ENCODE data around the gene SNX10.
A peak's percentile ranks its signal among the peaks of the same experiment; 100 is the strongest.
"Not testable (repeated sequence)": the region's sequence is repeated elsewhere in the genome, so short reads cannot be mapped to it uniquely, and the experiment has no call there.

The SNX10 gene, protein sequence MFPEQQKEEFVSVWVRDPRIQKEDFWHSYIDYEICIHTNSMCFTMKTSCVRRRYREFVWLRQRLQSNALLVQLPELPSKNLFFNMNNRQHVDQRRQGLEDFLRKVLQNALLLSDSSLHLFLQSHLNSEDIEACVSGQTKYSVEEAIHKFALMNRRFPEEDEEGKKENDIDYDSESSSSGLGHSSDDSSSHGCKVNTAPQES
- total RNA-seq = 7.5 to 19.9 reads per million in 2 donors

DNA sequence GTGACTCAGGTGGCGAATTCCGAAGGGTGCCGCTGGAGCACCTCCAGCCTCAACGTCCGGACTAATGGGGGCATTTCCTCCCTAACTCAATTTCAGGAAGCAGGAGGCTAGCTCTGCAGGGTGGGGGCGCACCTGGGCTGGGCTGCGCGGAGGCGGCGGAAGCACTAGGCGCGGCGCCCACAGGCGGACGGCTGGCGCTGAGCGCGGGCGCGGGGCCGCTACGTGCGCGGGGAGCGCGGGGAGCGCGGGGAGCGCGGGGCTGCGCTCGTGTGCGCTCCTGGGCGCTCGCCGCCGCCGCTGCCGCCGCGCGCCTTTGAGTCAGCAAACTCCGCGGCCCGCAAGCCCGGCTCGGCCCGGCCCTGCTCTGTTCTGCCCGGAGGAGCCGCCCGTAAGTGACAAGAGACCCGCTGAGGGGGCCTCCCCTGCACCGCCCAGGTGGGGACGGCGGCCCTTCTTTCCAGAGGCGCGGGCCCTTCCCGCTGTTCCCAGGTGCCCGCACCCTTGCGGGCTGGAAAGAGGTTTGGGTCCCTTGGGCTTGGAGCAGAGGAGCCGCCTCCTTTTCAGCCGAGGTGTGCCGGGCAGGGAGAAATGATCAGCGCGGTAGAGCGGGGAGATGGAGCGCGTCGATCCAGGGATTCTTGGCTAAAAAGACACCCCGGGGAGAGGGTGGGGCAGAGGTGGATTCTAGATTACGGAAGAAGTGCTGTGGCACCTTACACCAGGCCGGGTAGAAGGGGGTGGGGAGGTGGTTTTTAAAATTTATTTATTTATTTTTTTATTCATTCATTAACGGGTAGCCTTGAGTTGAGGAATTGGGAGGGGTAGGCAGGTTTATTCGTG is at the start of gene SNX10:
Gene SNX10, plus strand, starts transcription at position 164 of the 840 bp plus-strand sequence. CDS start 54,581 bp downstream, outside the sequence.
- peak; percentile 30 to 91 (median 54) for DNase-seq

DNA sequence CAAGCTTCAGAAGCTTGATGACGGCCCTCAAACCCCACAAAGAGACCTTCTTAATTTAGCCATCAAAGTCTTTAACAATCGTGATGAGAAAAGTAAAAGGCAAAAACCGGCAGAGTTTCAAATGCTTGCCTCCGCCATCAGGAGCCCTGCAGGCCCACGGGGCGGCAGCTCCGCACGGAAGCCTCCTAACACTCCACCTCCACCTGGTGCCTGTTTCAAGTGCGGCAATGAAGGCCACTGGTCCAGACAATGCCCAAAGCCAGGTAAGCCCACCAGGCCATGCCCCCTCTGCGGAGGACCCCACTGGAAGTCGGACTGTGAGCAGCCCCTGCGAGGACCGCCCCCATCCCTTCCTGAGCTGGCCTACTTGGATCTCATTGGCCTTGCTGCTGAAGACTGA is 46.5 kb upstream of the SNX10 start:
- DNase-seq = no peak

DNA sequence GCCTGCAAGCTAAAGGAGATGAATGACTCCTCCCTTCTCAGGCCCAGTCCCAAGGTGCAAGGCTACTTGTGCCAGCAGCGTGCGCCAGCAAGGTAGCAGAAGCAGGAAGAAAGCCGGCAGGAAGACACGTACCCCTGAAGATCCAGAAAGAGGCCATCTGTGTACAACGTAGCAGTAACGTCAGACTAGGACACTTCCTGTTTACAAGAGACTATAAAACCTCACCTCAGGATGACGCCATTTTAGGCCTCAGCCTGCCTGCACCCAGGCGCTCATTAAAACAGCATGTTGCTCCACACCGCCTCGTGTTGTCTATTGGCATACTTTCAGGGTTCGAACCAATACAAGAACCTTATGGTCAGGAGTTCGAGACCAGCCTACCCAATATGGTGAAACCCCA is 41.4 kb upstream of the SNX10 start:
- peak in 1 of 5 experiments; percentile 29 for DNase-seq

DNA sequence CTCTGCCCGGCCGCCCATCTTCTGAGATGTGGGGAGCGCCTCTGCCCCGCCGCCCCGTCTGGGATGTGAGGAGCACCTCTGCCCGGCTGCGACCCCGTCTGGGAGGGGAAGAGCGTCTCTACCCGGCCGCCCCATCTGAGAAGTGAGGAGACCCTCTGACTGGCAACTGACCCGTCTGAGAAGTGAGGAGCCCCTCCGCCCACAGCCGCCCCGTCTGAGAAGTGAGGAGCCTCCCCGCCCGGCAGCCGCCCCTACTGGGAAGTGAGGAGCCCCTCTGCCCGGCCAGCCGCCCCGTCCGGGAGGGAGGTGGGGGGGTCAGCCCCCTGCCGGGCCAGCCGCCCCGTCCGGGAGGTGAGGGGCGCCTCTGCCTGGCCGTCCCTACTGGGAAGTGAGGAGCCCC is 29.8 kb upstream of the SNX10 start:
- DNase-seq = not testable (repeated sequence)

DNA sequence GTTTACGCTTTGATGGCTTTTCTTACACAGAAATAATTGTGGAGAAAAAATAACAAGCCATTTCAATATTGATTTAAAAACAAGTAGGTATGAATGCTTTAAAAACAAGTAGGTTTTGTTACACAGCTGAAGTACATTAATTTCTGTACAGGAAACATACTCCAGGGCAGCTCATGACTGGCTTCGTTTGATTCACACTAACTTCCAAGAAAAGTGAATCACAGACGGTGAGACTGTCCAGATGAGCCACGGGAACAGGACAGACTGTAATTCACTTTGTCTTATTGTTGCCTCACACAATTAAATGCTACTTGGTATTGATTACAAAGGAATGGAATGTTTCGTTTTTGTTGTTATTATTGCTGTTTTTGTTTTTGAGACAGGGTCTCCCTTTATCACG is 26.6 kb upstream of the SNX10 start:
- DNase-seq = no peak

DNA sequence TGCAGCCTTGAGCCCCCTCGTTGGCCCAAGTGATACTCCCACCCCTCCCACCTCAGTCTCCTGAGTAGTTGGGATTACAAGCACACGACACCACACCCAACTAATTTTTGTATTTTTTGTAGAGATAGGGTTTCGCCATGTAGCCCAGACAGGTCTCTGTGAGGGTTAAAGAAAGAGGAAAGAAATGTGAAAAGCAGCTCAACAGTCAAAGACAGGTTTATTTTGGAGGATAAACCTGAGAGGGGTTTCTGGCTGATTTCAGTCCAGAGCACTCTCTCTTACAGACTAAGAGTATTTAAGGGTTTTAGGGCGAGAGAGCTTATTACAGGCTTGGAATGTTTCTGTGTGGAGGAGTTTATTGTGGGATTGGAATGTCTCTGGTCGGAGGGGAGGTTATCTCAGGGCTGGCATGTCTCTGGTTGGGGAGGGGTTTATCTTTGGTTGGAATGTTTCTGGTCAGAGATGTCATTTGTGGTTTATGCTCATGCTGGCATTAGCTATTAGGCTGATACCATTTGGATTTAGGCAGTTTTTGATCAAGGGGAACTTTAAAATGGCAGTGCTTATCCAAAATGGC is 26.1 kb upstream of the SNX10 start:
- no peak for DNase-seq

DNA sequence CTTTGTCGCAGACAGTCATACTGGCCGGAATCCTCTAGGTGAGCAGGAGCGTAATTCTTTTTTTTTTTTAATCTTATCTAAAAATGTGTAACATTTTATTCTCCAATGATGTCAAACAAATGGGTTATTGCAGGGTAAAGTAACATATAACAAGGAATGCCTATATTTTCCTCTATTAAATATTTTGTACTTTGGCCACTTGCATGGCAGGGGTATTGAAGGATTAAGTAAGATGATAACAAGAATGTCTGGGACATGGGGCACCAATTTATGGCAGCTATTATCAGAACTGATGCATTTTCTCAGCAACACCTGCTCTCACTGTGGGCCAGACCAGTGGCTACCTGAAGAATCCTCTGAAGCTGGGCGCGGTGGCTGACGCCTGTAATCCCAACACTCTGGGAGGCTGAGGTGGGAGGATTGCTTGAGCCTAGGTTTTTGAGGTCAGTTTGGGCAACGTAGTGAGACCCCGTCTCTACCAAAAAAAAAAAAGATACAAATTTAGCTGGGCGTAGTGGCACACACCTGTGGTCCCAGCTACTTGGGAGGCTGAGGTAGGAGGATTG is 24.0 kb upstream of the SNX10 start:
- DNase-seq = no peak

DNA sequence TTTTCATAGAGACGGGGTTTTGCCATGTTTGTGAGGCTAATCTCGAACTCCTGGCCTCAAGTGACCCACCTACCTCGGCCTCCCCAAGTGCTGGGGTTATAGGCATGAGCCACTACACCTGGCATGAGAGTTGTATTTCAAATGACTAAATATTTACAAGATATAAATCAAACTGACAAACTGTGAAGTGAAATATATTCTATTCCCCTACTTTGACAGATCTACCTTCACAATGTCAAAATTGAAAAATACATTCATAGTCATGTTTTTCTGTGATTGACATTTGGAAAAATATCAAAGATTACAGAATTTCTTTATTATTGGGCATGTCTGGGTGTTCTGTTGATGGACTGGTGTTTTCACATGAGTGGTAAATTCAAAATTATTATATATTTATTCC is 16.4 kb upstream of the SNX10 start:
- no peak for DNase-seq

DNA sequence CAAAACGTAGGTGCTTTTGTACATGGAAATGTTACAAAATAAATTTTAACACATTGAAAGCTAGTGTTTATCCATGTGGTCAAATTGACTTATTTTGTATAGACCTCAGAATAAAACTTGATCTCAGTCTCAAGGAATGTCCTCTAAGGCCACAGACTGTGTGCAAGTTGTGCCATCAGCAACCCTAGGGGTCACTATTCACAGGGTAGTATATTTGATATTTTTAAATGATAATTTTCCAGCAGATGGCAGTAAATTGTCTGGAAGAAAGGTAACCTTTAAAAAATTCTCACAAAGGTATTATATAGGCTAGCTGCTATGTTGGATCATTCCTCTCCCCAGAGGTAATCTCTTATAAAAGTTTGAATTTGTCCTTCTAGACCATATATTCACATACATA is 12.9 kb upstream of the SNX10 start:
- peak in 2 of 5 experiments; percentile 18 to 20 for DNase-seq

DNA sequence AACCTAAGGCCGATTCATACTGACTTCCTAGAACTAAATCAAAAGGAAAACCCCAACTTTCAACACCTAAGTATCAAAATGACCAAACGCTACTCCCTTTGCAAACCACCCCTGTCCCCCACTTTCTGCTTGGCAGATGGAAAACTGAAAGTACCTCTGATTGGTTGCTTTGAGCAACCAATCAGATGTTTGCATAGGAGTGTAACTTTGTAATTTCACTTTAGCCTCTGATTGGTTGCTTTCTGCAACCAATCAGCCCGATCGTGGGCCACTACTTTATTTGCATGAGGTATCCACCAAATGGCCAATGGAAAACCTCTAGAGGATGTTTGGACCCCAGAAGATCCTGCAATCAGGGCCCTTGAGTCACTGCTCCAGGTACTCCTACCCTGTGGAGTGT is 12.3 kb upstream of the SNX10 start:
- DNase-seq = peak in 2 of 5 experiments; percentile 35 to 94

DNA sequence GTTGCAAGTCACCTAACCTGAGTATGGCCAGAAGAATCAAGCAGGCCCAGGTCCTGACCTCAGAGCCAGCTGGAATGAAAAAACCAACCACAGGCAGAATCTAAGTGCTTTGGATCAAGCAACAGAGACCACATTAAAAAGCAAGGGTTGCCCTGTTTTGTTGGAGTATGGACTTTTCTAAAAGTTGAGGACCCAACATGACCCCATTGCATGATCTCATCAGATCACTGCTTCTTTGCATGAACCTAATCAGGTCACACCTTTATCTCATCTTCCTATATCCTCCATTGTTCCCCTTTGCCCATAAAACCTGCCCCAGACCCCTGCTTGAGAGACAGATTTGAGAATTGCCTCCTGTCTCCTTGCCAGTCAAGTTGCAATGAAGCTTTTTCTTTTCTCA is 11.6 kb upstream of the SNX10 start:
- DNase-seq = no peak

DNA sequence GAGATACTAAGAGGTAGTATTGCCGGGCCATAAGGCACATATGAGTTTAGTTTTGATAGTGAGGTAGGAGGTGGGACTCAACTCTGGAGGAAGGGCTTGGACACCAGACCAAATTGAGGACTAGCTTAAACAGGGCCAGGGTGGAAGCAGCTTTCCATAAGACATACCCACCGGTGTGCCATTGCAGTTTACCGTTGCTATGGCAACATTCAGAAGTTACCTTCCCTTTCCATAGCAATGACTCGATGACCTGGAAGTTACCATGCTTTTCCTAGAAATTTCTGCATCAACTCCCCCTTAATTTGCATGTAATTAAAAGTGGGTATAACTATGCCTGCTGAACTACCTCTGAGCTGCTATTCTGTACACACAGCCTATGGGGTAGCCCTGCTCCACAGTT is 10.9 kb upstream of the SNX10 start:
- DNase-seq = no peak

DNA sequence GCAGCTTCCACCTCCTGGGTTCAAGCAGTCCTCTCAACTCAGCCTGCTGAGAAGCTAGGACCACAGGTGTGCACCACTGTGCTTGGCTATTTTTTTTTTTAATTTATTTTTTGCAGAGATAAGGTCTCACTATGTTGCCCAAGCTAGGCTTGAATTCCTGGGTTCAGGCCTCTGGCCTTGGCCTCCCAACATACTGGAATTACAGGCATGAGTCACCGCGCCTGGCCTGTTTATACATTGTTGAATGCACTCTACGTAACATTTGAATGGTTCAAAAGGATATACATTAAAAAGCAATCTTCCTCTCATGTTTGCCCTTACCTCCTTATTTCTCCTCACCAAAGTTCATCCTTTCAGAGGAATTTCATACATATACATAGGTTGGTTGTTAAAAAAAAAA is 7.2 kb upstream of the SNX10 start:
- no peak for DNase-seq

DNA sequence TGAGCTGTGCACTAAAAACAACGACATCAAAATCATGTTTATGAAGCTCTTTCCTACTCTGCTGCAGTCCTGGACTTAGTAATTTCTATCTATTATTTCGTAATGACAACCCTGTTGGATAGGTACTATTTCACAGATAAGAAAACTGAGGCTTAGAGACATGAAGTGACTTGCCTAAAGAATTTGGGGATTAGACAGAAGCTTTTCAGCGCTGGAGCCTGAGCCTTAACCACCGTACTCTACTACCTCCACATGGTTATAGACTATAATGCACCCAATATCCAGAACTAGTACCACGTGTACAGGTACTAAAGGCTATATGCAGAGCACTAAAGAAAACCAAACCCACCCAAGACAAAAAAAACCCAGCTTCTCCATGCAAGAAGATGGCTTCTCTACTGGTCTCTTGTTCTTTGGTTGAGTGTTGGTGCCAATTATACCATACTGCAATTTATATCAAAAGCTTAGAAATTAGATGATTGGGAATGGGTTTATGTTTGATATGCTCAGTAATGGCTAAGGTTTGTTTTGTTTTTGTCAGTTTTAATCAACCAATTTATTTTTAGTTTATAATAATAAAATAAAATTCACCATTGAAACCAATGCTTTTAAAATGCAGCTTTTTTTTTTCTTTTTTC is 6.5 kb upstream of the SNX10 start:
- peak in 1 of 5 experiments; percentile 64 for DNase-seq

DNA sequence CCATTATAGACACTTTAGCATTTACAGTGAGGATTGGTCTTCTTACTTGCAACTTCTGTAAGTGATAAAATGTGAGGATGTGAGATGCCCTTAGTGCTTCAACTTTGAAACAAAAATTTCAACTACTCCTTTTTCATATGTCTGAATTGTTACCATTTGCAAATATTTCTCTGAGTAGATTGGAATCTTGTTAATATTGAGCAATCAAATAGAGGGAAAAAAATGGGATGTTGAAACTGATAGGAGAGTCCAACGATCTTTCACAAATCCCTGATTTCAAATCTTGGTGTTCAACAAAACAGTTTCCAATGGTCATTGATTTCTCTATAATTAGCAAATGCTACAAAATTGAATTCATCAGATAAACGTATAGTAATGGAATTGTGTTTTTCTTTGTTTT is 5.5 kb upstream of the SNX10 start:
- DNase-seq = no peak

DNA sequence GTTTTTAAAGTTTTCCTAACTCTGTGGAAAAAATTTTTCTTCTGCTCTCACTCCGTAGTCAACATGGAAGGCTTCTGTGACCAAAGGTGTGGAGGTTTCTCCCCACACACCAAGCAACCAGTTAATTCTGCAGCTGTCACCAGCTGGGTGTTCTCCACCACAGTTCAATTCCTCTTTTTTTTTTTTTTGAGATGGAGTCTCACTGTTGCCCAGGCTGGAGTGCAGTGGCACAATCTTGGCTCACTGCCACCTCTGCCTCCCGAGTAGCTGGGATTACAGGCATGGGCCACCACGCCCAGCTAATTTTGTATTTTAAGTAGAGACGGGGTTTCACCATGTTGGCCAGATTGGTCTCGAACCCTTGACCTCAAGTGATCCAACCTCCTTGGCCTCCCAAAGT is 3.5 kb upstream of the SNX10 start:
- not testable (repeated sequence) for DNase-seq

DNA sequence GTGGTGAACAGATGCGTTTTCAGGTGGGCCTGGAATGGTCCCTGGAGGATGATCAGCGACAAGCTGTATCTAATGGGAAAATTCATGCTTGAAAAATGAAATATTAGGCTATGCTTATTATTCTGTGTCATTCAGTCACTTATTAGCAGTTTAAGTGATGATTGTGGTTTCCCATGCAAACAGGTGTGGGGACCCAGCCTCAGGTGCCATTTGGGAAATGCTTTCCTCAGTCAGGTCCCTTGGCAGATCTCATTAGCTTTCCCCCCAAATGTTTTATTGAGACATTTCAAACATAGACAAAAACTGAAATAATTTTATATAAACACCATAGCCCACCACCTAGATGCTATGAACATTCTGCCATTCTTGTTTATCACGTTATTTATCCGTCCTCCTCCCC is 411 bp upstream of the SNX10 start:
- DNase-seq = no peak

DNA sequence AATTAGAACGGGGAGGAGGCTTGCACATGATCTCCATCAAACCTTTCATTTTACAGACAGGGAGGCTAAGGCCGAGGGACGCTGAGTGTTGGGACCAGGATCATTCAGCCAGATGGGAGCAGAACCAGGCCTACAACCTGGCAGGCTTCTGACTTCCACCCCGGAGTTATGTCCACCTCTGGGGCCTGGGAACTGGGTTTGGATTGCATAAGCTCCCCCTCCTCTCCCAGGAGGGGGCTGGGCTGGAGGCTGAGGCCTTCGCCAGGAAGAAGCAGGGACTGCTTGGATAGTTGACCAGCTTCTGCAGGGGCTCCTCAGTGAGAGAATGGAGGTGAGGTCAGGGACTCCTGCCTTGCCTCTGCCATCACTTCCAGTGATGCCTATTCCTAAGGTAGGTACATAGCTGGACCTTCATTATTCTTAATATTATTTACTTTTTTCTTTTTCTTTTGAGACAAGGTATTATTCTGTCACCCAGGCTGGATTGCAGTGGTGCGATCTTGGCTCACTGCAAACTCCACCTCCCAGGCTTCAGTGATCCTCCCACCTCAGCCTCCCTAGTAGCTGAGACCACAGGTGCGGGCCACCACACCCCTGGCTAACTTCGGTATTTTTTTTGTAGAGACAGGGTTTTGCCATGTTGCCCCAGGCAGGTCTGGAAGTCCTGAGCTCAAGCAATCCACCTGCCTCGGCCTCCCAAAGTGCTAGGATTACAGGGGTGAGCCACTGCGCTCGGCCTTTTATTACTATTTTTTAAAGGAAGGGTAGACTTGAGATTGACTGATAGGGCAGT is 1.3 kb downstream of the SNX10 start:
- DNase-seq = peak in 1 of 5 experiments; percentile 61

DNA sequence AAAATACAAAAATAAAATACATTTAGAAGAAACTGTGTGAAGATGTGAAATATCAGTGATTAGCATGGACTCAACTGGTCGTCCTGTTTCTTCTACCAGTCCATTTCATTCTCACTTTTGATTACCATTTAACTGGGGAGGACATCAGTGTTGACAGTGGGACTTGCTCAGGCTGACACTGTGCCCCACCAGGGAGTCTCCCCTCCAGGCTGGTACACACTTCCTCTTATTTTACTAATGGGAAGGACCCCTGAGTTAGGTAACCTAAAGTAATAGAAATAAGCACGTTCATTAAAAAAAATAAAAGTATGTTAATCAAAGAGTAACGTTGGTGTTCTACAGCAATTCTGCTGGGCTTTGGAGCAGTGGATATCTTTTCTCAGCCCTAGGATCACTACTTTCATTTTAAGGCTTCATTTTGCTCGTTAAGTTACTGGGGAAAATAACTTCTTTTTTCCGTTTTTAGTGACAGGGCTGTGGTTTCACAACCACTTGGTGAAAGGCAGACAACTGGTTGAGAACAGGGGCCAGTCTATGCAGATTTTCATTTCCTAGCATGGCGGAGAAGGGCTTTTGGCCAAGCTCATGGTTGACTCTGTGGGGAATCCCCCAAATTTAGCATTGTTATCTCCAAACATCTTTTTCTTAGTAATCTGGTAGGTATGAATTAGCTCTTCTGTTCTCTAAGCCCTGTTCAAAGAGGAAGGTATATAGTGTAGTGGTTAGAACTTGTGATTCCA is 2.1 kb downstream of the SNX10 start:
- peak in 4 of 5 experiments; percentile 28 to 97 (median 59) for DNase-seq

DNA sequence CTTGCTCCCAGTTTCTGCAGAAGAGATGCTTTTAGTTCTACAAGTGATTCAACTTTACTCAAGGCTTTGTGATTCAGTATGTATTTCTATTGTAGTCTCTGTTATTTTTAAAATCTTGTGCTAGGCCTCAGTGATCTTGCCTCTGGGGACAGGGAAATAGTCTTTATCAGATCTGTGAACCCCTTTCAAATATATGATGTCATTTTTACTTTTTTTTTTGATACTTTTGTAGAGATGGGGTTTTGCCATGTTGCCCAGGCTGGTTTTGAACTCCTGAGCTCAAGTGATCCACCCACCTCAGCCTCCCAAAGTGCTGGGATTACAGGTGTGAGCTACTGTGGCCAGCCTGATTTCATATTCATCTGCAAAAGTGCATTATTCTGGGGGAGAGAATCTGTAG is 3.4 kb downstream of the SNX10 start:
- peak in 1 of 5 experiments; percentile 29 for DNase-seq

DNA sequence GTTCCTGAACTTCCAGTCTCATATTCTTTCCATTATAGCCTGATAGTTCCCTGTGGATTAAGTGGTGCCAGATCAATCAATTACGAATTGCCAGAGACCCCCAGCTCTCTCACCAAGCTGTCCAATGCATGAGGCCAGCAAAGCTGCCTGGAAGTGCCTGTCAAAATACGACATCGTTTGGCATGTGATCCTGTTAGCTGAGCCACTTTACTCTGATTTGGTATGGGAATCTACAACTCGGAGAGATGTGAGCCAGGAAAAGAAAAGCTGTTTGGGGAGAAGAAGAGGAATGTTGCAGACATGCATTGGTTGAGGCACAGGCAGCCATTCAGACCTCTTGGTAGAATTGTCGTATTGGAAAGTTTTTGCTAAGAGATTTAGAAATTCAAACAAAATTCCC is 3.9 kb downstream of the SNX10 start:
- DNase-seq = no peak
